ENCODE results near the gene MCF2L.
"Not testable (repeated sequence)": the region's sequence is repeated elsewhere in the genome, so short reads cannot be mapped to it uniquely, and the experiment has no call there.

Gene MCF2L

DNA sequence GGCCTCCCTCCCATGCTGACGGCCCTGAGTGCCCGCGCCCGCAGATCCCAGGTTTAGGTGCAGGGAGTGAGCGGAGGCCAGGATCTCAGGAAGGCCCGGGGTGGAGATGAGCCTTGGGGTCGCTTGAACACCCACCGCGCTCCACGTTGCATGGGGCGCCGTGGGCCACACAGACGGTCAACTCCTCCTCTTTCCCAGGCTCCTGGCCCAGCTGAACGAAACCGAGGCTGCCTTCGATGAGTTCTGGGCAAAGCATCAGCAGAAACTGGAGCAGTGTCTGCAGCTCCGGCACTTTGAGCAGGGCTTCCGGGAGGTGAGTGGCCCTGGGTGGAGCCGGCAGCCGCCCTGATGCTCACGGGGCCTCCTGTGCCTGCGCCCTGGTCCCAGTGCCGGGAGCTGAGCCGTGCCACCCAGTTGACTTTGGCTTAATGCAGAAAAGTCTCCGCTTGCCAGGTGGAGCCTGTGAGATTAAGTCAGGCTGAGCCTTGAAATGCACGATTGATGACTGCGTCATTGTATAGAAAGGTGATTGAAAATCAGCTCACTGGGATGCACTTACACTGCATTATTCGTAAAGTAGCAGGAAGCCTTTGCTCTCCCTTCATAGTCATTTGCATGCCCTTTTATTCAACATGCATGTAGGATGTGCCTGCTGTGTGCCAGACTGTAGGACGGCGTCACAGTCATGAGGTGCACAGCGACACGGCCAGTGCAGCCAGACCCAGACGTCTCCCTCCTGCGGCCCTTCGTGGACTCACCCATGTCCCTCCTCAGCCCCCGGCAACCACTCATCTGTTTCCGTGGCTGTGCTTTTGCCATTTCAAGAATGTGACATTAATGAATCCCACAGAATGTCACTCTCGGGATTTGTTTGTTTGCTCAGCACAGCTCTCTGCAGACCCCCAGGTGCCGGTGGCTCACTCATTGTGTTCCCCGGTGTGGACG lies 101.1 kb downstream of the MCF2L start:
- DNase-seq = no peak

DNA sequence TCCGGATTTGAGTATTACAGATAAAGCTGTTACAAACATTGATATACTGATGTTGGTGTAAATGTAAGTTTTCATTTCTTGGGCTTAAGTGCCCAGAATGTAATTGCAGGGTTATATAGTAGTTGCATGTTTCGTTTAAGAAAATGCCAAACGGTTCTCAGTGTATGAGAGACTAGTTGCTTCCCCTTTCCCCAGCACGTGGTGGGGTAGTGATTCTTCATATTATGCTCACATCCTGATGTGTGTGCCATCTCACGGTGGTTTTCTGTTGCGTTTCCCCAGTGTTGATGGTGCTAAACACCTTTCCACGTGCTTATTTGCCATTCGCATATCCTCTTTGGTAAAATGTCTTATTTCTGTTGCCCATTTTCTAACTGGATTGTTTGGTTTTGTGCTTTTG lies 101.8 kb downstream of the MCF2L start:
- no peak for DNase-seq

DNA sequence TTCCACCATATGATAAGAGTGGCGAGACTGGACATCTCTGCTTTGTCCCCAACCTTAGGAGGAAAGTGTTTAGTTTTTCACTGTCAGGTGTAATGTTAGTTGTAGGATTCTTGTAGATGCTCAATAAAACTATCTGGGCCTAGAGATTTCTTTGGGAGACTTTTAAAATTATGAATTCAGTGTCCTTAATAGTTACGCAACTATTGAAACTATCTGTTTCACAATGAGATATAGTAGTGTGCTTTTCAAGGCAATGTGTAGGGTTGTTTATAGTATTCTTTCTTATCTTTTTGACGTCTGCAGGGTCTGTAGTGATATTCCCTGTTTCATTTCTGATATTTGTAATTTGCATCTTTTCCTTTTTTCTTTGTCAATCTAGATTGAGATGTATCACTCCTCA lies 103.4 kb downstream of the MCF2L start:
- DNase-seq = no peak

DNA sequence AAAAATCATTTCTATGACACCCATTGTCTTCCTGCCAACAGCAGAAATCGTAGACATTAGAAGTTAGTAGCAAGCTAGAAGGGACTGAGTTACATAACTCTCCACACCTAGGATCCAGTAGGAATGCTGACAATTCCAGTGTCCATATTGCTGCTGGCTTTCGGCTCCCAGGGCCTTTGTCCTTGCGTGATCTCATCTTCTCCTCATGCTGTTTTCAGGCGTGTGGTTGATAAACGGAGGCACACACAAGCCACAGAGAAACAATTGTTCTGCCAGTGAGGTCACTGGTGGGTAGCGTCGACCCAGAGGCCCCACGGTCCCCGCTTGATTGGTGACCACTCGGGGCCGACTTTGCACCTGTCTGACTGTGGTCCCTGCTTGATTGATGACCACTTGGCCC lies 104.9 kb downstream of the MCF2L start:
- no peak for DNase-seq

DNA sequence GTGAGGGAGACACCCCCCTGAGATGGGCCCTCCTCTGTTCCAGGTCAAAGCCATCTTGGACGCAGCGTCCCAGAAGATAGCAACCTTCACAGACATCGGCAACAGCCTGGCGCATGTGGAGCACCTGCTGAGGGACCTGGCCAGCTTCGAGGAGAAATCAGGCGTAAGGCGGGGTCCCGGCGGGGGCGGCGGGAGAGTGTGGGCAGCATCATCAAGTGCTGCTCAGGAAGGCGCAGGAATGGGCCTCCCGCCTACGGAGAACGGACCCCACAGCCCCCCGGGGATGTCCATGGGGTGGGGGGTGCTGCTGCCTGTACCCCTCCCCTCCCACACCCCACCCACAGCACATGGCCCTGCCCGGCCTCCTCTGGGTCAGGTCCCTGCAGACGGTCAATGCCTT lies 105.4 kb downstream of the MCF2L start:
- no peak for DNase-seq

DNA sequence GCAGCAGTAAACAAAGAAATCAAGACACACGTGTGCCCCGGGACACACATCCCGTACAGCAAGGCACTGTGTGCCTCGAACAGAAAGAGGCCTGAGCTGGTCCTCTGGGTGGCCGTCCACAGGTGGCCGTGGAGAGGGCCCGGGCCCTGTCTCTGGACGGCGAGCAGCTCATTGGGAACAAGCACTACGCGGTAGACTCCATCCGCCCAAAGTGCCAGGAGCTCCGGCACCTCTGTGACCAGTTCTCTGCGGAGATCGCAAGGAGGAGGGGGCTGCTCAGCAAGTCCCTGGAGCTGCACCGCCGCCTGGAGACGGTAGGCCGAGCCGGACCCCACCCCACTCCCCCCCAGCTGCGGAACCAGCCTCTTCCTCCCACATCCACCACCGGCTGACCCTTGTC lies 105.9 kb downstream of the MCF2L start:
- DNase-seq = no peak

DNA sequence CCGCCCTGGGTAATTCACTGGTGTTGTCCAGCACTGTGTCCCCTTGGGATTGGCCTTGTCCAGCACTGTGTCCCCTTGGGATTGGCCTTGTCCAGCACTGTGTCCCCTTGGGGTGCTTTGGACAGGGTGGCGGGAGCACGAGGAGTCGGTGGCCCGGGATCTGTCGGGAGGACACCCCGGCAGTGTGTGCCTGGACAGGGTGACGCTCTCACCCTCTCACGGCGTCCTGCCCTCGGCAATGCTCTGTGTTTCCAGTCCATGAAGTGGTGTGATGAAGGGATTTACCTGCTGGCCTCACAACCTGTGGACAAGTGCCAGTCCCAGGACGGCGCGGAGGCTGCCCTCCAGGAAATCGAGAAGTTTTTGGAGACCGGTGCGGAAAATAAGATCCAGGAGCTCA lies 106.7 kb downstream of the MCF2L start:
- DNase-seq = no peak

DNA sequence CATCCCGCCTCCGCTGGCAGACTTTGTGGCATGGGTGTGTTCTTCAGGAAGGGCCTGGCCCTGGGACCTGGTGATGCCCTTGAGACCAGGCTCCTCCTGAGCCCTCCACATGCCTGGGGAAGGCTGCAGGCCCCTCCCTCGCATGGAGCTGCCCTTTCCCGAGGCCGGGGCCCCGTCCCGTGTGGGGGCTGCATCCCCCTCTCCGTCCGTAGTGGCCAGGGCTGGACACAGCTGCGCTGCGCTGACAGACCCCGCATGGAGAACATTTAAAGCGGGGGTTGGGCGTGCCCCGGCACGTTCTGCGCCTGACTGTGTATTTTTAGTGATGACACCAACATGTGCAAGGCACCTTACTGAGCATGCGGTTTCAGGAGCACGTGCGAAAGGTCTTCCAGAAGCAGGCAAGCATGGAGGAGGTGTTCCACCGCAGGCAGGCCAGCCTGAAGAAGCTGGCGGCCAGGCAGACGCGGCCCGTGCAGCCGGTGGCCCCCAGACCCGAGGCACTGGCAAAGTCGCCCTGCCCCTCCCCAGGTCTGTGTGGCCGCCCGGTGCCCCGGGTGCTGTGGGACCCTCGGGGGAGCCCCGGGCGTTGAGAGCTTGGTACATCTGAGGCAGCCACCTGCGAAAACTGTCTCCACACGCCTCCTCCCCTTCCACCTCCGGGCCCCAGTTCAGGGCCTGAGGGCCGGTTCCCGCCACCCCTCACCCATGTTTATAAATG lies 107.8 kb downstream of the MCF2L start:
- DNase-seq = no peak

DNA sequence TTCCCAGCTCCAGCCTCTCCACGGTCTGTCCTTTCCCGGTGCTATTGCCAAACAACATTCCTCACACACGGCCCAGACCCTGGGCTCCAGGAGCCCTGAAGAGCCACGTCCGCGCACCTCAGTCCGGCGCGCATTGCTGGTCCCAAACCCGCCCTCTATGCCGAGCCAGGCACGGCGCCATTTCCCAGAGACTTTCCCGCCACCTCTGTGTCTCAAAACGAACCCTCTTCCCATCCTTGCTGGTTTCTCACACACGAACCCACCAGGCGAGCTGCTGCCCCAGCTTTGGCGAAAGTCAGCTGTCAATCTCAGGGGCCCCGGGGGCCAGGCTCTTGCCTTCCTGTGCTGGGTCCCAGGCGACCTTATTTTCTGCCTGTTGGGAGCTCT lies 108.5 kb downstream of the MCF2L start:
- DNase-seq = no peak

DNA sequence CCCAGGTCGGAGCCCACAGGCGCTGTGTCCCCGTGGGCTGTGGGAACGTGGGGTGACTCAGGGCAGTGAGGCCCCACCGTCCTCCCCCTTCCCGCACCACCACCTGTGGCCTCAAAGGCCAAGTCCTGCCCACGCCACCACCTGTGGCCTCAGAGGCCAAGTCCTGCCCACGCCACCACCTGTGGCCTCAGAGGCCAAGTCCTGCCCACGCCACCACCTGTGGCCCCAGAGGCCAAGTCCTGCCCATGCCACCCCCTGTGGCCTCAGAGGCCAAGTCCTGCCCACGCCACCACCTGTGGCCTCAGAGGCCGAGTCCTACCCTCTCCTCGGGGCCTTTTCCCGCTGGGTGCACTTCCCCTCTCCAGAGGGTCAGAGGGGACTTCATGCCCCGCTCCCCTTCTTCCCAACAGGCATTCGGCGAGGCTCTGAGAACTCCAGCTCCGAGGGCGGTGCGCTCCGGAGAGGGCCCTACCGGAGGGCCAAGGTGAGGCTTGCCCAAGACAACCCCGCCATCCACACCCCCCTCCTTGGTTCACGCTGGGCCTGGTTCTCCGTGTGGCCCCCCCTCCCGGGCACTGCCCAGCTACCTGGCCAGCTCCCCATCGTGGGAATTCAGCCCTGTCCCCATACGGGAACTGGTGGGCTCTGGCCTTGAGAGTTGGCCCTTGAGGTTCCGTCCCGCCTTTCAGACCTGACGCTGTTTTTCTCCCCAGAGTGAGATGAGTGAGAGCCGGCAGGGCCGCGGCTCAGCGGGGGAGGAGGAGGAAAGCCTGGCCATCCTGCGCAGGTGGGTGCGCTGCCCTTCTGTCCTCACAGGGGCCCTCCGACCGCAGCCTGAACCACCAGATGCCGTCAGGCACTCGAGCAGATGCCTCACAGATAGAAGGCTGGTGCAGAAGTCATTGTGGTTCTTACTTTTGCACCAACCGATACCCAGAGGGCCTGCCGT lies 109.2 kb downstream of the MCF2L start:
- no peak for DNase-seq

DNA sequence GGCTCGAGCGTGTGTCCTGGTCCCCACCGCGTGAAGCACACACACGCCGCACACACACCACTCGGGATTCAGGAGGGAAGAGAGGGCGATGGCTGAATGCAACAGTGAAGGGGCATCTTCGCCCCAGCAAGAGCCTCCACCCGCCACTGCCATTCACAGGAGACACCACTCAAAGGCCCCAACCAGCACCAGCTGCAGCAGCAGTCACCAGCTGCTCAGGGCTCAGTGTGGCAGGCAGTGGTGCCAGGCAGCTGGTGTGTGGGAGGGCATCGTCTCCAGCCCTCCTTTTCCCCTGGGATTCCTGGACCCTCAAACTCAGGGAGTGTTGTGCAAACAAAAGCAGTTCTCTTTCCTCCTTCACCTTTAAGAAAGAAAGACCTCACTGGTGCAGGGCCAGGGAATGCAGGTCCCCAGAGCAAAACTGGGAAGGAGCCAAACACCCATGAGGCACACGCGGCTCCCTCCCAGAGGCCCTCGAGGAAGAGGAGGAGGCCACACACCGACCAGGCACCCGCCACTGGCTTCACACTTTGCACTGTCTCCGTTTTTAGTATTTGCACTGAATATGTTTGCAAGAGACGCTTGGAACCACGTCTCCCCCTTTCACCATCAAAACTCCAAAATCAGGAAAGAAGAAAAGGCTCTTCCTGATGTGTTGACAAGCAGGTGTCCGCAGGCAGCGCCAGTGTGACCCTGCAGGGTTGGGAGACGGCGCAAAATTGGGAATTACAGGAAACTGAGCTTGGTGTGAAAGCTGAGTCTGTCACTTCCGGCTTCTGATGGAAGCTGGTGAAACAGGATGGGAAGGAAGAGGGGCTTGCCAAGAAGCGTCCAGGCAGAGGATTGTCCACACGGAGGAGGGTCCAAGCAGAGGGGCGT lies 110.1 kb downstream of the MCF2L start:
- no peak for DNase-seq

DNA sequence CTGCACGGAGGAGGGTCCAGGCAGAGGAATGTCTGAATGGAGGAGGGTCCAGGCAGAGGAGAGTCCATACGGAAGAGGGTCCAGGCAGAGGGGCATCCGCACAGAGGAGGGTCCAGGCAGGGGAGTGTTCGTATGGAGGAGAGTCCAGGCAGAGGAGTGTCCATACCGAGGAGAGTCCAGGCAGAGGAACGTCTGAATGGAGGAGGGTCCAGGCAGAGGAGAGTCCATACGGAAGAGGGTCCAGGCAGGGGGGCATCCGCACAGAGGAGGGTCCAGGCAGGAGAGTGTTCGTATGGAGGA lies 110.7 kb downstream of the MCF2L start:
- DNase-seq = not testable (repeated sequence)

DNA sequence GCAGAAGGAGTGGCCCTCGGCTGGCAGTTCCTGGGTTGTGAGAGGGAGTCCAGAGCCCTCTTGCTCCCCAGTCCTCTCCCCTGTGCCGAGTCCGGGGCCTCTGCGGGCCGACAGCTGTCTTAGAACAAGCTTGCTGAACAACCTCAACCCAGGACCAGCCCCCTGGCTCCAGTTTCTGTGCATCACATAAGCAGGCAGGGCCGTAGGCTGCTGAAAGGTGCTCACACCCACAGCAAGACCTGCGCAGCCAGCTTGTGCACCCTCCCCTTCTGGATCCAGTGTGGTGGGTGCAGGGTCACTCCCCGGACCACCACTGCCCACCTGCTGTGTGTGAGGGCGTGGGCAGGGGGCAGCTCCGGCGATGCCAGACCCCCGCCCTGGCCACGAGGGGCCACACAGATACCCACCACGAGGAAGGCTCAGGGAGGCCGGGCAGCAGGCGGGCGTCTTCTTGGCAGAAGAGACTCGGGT lies 111.4 kb downstream of the MCF2L start:
- DNase-seq = no peak

DNA sequence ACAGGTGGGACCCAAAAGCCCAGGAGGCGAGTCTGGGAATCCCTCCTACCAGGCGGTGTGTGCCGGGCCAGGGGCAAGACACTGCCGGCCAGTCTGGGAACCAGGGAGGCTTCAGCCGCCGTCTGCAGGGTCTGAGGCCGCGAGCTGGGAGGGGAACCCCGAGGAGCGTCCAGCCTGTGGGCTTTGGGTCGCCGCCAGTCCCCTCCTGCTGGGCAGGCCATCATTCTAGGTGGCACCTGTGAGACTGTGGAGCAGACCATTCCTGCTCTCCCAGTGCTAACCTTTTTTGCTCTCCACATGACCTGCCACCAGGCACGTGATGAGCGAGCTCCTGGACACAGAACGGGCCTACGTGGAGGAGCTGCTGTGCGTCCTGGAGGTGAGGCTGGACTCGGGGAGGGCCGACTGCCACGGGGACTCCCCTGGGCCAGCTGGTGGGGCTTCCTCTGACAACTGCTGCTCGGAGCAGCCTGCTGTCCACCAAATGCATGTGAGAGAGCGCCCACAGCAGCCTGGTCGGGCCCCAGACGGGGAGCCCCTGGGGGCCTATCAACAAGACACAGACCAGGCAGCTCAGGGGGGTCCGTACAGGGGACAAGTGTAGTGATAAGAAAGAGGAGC lies 112.0 kb downstream of the MCF2L start:
- DNase-seq = no peak

DNA sequence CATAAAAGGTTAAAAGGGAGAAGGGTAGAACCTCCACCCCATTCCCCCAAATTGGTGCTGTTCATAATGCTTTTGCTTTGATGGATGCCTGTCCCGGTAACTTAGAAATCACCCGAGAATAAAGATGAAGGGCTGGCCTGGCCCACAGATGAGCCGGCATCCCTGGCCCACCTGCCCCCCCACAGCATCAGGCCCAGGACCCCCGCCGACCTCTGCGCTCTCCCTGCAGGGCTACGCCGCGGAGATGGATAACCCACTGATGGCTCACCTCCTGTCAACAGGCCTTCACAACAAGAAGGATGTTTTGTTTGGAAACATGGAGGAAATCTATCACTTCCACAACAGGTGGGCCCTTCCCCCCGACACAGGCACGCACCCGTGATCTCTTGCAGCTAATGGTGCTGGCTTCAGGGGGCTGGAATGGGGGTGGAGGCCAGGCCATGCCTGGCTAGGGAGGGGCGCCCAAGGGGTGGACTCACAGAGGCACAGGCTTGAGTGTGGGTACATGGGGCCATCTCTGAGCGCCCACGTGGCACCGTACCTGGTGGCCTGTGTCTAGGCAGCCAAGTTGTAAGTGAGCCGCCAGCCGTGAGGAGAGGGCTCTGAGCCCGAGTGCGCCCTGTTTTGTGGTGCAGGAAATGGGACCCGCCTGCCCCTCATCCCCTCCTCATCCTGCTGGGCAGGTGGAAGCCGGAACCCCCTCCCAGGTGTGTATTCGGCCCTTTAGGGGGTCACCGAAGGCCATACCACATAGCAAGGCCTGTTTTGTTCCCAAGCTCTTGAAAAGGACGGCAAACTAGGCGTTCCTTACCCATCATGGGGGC lies 113.4 kb downstream of the MCF2L start:
- no peak for DNase-seq

DNA sequence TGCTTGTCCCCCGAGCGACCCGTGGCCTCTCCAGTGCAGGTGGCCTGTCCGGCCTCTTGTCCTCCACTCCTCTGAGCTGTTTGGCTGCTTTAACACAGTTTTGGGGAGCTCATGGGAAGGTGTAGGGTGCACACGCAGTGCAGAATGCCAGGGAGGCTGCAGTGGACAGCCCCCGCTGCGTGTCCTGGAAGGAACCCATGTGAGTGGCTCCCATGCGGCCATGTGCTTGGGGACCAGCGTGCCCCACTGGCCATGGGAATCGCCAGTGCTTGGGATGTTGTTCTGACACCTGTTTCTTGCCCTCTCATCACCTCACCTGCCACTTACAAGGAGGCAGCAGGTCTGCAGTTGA lies 114.0 kb downstream of the MCF2L start:
- DNase-seq = no peak

DNA sequence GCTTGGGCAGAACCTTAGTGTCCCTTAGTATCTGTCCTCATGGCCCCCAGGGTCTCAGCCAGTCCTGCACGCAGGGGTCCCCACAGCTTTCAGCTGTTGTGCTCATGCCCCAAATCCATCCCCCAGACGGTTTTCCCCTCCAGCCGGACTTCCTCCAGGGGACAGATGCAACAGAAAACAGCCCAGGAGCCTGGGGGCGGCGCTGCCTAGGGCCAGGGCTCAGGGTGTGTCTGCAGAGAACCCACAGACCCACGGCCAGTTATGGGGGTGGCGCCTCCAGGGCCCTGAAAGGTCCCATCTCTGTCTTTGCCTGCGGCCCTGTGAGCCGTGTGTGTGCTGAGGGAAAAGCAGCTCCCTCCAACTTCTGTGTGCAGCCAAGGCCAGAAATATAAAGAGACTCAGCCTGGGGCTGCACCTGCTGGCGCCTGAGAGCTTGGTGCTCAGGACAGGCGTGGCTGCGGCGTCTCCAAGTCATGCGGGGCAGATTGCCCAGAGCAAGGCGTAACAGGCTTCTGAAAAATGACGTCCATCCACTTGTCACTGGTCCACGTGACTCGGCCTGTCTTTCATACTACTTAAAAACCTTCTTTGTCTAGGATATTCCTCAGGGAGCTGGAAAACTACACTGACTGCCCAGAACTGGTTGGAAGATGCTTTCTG lies 114.5 kb downstream of the MCF2L start:
- no peak for DNase-seq

DNA sequence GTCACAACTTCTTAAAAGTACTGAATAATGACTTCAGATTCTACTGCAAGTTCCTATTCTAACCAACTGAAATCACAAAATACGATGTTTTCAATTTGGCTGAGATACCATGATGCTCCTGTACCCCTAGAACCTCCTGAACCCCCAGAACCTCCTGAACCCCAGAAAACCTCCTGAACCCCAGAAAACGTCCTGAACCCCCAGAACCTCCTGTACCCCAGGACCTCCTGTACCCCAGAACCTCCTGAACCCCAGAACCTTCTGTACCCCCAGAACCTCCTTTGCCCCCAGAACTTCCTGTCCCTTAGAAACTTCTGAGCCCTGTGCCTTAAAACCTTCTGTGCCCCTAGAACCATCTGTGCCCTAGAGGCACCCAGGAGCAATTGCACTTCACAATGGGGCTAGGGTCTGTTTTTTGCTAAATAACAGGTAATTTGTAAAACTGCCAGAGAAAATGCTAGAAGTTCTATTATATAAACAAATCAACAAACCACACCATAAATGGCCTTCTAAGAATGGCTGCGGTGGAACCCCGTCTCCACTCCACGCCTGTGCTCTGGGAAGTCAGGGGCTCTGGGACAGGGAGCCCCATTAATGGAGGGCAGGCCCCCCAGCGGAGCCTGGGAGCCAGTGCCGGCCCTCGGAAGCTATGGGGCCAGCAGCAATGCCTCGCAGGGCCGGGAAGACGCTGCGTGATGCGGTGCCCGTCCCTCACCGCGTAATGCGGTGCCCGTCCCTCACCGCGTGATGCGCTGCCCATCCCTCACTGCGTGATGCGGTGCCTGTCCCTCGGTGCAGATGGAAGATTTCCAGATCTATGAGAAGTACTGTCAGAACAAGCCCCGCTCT lies 115.3 kb downstream of the MCF2L start:
- DNase-seq = no peak

DNA sequence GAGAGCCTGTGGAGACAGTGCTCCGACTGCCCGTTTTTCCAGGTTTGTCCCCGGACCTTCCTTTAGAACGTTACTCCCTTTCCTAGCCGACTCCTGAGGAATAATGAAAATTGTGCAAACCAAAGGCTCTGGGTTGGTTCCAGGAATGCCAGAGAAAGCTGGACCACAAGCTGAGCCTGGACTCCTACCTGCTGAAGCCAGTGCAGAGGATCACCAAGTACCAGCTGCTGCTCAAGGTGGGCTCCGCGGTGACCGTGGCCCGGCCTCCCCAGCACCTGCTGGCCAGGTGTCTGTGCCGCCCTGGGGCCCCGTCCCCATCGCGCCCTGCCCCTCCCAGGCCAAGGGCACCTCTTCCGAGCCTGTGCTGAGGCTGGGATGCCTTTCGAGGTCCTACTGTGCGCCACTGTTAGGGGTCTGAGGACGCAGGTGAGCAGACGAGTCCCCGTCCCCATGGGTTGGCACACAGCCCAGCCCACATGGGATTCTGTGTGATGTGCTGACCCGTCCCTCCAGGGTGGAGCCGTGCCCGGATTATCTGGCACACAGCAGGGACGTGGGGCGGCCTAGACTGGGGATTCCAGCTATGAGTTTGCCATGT lies 116.0 kb downstream of the MCF2L start:
- DNase-seq = no peak

All from activated effector memory CD4-positive, alpha-beta T cell treated with anti-CD3 and anti-CD28 coated beads, Interleukin-2, amount 50 U/mL, for 16 hours (primary cell).